ENCODE data around the gene ATF7IP2.
"Not testable (repeated sequence)": the region's sequence is repeated elsewhere in the genome, so short reads cannot be mapped to it uniquely, and the experiment has no call there.

DNA sequence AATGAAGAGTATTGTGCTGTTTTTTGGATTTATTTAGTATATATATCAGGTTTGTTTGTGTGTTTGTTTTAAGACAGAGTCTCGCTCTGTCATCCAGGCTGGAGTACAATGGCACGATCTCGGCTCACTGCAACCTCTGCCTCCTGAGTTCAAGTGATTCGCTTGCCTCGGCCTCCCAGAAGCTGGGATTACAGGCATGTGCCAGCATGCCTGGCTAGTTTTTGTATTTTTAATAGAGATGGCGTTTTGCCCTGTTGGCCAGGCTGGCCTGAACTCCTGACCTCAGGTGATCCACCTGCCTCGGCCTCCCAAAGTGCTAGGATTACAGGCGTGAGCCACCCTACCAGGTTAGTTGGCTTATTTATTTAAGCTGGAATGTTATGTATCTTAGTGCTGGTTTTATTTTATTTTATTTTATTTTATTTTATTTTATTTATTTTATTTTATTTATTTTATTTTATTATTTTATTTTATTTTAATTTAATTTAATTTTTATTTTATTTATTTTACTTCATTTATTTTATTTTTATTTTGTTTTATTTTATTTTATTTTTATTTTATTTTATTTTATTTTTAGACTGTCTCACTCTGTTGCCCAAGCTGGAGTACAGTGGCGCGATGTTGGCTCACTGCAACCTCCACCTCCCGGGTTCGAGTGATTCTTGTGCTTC lies 43.6 kb downstream of the ATF7IP2 start:
- TF ChIP-seq, protein P1, sequence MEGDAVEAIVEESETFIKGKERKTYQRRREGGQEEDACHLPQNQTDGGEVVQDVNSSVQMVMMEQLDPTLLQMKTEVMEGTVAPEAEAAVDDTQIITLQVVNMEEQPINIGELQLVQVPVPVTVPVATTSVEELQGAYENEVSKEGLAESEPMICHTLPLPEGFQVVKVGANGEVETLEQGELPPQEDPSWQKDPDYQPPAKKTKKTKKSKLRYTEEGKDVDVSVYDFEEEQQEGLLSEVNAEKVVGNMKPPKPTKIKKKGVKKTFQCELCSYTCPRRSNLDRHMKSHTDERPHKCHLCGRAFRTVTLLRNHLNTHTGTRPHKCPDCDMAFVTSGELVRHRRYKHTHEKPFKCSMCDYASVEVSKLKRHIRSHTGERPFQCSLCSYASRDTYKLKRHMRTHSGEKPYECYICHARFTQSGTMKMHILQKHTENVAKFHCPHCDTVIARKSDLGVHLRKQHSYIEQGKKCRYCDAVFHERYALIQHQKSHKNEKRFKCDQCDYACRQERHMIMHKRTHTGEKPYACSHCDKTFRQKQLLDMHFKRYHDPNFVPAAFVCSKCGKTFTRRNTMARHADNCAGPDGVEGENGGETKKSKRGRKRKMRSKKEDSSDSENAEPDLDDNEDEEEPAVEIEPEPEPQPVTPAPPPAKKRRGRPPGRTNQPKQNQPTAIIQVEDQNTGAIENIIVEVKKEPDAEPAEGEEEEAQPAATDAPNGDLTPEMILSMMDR (conservative IDR thresholded peaks at IDR 0.05; ENCODE audit: low read length) = not testable (repeated sequence)
- TF ChIP-seq EZH2phosphoT487 (IDR thresholded peaks at IDR 0.05; ENCODE audit: borderline replicate concordance) = not testable (repeated sequence)

All from Loucy (cell line).